HepG2 (cell line): ENCODE measurements around the gene SAP130. TPM values are rescaled to one million over a fixed set of nuclear protein-coding genes. Genes with fewer than 3 reads are reported as not detected.

Experiments
- MED8 ChIP-seq: sonication (generic); formaldehyde crosslinking; IDR thresholded peaks from 2 replicates; pipeline ENCODE4 v1.8.1; 2023; ENCODE audit warnings: mild to moderate bottlenecking, missing genetic modification reagents; ENCODE audit not compliant: insufficient replicate concordance
- MEF2D ChIP-seq: sonication (generic); formaldehyde crosslinking; IDR thresholded peaks from 2 replicates; pipeline ENCODE4 v1.5.1; 2020; ENCODE audit warnings: mild to moderate bottlenecking, missing genetic modification reagents
- RARA ChIP-seq: IDR thresholded peaks from 2 replicates; pipeline ENCODE4 v1.6.1; 2016; ENCODE audit warnings: missing genetic modification reagents, missing compliant biosample characterization
- RNF2 ChIP-seq: fragments of 450-650 bp; conservative IDR thresholded peaks from 2 replicates; pipeline ENCODE4 v1.6.1; 2016; ENCODE audit warnings: low read depth
- ZFP90 ChIP-seq: sonication (generic); formaldehyde crosslinking; IDR thresholded peaks from 2 replicates; pipeline ENCODE4 v1.8.0; 2022; ENCODE audit warnings: missing genetic modification reagents, mild to moderate bottlenecking, inconsistent platforms, borderline replicate concordance
- ZNF547 ChIP-seq: sonication (generic); formaldehyde crosslinking; IDR thresholded peaks from 2 replicates; pipeline ENCODE4 v1.5.1; 2020; ENCODE audit warnings: mild to moderate bottlenecking, missing genetic modification reagents
- polyA plus RNA-seq, 8 experiments: library from polyadenylated mRNA; depleted of rRNA in 3 of 8; stranded (reverse) in 7 of 8; unstranded in 1 of 8; fragments of >200 nt; fragmentation: Illumina TruSeq in 4 of 8; extraction: Trizol in 4 of 8; gene quantifications; 2 replicates each; pipeline versions ENCODE4 v1.2.1 to v1.2.3, GENCODE V29; 2011 to 2016; ENCODE audit warnings: low read depth in 4 of 8, missing spikeins in 1 of 8, mixed read lengths in 1 of 8; ENCODE audit not compliant: insufficient read depth in 1 of 8
- total RNA-seq, 5 experiments: library from RNA; depleted of rRNA; stranded (reverse); fragments of >200 nt; fragmentation: Illumina TruSeq; extraction: Trizol; gene quantifications; 2 replicates each; pipeline ENCODE4 v1.2.3, GENCODE V29; 2016; ENCODE audit warnings: low read depth in 1 of 5
- TF ChIP-seq, protein P1 (sequence below): sonication (generic); formaldehyde crosslinking; IDR thresholded peaks from one replicate; pipeline ENCODE4 v1.5.1; 2020; ENCODE audit warnings: mild to moderate bottlenecking, missing genetic modification reagents; ENCODE audit errors: not compliant biosample characterization
- TF ChIP-seq, protein P2 (sequence below): IDR thresholded peaks from 2 replicates; pipeline ENCODE4 v1.6.1; 2016; ENCODE audit warnings: missing compliant biosample characterization, missing genetic modification reagents, borderline replicate concordance
- TF ChIP-seq, protein P3 (sequence below): sonication (generic); formaldehyde crosslinking; IDR thresholded peaks from 2 replicates; pipeline ENCODE4 v1.8.1; 2023; ENCODE audit warnings: mild to moderate bottlenecking, moderate library complexity, missing genetic modification reagents
- TF ChIP-seq, protein P4 (sequence below): sonication (generic); formaldehyde crosslinking; IDR thresholded peaks from 2 replicates; pipeline ENCODE4 v1.4.0; 2020; ENCODE audit warnings: missing genetic modification reagents, mild to moderate bottlenecking, borderline replicate concordance
- TF ChIP-seq, protein P5 (sequence below), 2 experiments: sonication (generic) in 1 of 2; formaldehyde crosslinking in 1 of 2; IDR thresholded peaks; 2 replicates each; pipeline versions ENCODE4 v1.4.0 to v1.6.1; 2018 to 2020; ENCODE audit warnings: missing genetic modification reagents in 2 of 2, borderline replicate concordance in 1 of 2, low read depth in 1 of 2, mild to moderate bottlenecking in 1 of 2, missing biosample characterization in 1 of 2
- TF ChIP-seq, protein P6 (sequence below): sonication (generic); formaldehyde crosslinking; IDR thresholded peaks from 2 replicates; pipeline ENCODE4 v1.5.1; 2020; ENCODE audit warnings: missing genetic modification reagents, mild to moderate bottlenecking, borderline replicate concordance

Gene SAP130
- total and polyA plus RNA-seq, 2 of the 13 experiments (the other 11 are each of a cell fraction or from before 2014, with no cell fraction given): 11.1 to 18.6 TPM

DNA sequence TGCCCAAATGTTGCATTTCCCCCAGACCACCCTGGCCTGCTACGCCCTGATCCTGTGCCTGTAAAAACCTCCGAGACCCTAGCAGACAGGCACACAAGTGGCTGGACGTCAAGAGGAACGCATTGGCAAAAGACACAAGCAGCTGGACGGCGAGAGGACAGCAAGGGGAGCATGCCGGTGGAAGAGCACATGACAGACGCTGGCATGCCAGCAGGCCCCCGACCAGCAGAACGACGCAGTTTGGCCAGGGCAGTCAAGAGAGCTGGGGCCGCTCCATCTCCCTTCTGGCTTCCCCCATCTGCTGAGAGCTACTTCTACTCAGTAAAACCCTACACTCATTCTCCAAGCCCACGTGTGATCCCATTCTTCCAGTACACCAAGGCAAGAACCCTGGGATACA, 42.1 kb downstream of the SAP130 start (continued):
- TF ChIP-seq, protein P1, sequence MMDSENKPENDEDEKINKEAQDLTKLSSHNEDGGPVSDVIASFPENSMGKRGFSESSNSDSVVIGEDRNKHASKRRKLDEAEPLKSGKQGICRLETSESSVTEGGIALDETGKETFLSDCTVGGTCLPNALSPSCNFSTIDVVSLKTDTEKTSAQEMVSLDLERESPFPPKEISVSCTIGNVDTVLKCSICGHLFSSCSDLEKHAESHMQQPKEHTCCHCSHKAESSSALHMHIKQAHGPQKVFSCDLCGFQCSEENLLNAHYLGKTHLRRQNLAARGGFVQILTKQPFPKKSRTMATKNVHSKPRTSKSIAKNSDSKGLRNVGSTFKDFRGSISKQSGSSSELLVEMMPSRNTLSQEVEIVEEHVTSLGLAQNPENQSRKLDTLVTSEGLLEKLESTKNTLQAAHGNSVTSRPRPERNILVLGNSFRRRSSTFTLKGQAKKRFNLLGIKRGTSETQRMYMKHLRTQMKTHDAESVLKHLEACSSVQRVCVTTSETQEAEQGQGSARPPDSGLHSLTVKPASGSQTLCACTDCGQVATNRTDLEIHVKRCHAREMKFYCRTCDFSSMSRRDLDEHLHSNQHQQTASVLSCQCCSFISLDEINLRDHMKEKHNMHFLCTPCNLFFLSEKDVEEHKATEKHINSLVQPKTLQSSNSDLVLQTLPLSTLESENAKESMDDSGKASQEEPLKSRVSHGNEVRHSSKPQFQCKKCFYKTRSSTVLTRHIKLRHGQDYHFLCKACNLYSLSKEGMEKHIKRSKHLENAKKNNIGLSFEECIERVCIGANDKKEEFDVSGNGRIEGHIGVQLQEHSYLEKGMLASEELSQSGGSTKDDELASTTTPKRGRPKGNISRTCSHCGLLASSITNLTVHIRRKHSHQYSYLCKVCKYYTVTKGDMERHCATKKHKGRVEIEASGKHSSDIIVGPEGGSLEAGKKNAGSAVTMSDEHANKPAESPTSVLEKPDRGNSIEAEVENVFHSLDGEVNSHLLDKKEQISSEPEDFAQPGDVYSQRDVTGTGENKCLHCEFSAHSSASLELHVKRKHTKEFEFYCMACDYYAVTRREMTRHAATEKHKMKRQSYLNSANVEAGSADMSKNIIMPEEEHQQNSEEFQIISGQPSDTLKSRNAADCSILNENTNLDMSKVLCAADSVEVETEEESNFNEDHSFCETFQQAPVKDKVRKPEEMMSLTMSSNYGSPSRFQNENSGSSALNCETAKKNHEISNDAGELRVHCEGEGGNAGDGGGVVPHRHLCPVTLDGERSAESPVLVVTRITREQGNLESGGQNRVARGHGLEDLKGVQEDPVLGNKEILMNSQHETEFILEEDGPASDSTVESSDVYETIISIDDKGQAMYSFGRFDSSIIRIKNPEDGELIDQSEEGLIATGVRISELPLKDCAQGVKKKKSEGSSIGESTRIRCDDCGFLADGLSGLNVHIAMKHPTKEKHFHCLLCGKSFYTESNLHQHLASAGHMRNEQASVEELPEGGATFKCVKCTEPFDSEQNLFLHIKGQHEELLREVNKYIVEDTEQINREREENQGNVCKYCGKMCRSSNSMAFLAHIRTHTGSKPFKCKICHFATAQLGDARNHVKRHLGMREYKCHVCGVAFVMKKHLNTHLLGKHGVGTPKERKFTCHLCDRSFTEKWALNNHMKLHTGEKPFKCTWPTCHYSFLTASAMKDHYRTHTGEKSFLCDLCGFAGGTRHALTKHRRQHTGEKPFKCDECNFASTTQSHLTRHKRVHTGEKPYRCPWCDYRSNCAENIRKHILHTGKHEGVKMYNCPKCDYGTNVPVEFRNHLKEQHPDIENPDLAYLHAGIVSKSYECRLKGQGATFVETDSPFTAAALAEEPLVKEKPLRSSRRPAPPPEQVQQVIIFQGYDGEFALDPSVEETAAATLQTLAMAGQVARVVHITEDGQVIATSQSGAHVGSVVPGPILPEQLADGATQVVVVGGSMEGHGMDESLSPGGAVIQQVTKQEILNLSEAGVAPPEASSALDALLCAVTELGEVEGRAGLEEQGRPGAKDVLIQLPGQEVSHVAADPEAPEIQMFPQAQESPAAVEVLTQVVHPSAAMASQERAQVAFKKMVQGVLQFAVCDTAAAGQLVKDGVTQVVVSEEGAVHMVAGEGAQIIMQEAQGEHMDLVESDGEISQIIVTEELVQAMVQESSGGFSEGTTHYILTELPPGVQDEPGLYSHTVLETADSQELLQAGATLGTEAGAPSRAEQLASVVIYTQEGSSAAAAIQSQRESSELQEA (CRISPR knock-in tag): peak; percentile 78
- no peak; the same call in 1 of the 2 replicates for TF ChIP-seq RARA
- TF ChIP-seq, protein P2, sequence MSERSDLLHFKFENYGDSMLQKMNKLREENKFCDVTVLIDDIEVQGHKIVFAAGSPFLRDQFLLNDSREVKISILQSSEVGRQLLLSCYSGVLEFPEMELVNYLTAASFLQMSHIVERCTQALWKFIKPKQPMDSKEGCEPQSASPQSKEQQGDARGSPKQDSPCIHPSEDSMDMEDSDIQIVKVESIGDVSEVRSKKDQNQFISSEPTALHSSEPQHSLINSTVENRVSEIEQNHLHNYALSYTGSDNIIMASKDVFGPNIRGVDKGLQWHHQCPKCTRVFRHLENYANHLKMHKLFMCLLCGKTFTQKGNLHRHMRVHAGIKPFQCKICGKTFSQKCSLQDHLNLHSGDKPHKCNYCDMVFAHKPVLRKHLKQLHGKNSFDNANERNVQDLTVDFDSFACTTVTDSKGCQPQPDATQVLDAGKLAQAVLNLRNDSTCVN: 0 out of 2 replicates have a peak, but pooled peaks have one; percentile 15
- TF ChIP-seq RNF2: no peak
- no peak for TF ChIP-seq ZFP90 (CRISPR knock-in tag)
- TF ChIP-seq MED8 (CRISPR knock-in tag): no peak
- TF ChIP-seq, protein P3, sequence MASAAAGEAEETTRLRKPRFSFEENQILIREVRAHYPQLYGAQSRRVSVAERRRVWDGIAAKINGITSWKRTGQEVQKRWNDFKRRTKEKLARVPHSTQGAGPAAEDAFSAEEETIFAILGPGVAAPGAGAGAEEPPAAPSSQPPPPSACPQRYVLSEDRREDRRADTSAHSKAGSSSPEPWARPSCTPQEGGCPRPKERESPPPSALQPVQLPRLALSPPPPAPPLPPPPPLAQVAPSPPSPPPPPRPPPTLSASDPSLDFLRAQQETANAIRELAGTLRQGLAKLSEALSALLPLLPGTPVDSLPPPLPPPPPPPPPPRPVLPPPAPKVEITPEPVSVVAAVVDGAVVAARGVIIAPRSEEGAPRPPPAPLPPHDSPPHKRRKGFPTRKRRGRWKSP (CRISPR knock-in tag): no peak
- TF ChIP-seq, protein P4, sequence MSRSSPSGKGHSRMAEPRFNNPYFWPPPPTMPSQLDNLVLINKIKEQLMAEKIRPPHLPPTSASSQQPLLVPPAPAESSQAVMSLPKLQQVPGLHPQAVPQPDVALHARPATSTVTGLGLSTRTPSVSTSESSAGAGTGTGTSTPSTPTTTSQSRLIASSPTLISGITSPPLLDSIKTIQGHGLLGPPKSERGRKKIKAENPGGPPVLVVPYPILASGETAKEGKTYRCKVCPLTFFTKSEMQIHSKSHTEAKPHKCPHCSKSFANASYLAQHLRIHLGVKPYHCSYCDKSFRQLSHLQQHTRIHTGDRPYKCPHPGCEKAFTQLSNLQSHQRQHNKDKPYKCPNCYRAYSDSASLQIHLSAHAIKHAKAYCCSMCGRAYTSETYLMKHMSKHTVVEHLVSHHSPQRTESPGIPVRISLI (CRISPR knock-in tag): 0 out of 2 replicates have a peak, but pooled peaks have one; percentile 6
- TF ChIP-seq MEF2D (CRISPR knock-in tag): no peak
- TF ChIP-seq, protein P5, sequence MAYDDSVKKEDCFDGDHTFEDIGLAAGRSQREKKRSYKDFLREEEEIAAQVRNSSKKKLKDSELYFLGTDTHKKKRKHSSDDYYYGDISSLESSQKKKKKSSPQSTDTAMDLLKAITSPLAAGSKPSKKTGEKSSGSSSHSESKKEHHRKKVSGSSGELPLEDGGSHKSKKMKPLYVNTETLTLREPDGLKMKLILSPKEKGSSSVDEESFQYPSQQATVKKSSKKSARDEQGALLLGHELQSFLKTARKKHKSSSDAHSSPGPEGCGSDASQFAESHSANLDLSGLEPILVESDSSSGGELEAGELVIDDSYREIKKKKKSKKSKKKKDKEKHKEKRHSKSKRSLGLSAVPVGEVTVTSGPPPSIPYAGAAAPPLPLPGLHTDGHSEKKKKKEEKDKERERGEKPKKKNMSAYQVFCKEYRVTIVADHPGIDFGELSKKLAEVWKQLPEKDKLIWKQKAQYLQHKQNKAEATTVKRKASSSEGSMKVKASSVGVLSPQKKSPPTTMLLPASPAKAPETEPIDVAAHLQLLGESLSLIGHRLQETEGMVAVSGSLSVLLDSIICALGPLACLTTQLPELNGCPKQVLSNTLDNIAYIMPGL (CRISPR knock-in tag; IDR thresholded peaks at IDR 0.05; ENCODE audit: borderline replicate concordance in 1 of 2, low read depth in 1 of 2): 0 out of 4 replicates have a peak, but pooled peaks of 1 of the 2 experiments have one; percentile 9
- TF ChIP-seq, protein P6, sequence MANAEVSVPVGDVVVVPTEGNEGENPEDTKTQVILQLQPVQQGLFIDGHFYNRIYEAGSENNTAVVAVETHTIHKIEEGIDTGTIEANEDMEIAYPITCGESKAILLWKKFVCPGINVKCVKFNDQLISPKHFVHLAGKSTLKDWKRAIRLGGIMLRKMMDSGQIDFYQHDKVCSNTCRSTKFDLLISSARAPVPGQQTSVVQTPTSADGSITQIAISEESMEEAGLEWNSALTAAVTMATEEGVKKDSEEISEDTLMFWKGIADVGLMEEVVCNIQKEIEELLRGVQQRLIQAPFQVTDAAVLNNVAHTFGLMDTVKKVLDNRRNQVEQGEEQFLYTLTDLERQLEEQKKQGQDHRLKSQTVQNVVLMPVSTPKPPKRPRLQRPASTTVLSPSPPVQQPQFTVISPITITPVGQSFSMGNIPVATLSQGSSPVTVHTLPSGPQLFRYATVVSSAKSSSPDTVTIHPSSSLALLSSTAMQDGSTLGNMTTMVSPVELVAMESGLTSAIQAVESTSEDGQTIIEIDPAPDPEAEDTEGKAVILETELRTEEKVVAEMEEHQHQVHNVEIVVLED (CRISPR knock-in tag): 0 out of 2 replicates have a peak, but pooled peaks have one; percentile 24
- TF ChIP-seq ZNF547 (CRISPR knock-in tag): 0 out of 2 replicates have a peak, but pooled peaks have one; percentile 26
